ENCODE data around the gene INPP5J.
A peak's percentile ranks its signal among the peaks of the same experiment; 100 is the strongest.
"Not testable (repeated sequence)": the region's sequence is repeated elsewhere in the genome, so short reads cannot be mapped to it uniquely, and the experiment has no call there.

The INPP5J gene

DNA sequence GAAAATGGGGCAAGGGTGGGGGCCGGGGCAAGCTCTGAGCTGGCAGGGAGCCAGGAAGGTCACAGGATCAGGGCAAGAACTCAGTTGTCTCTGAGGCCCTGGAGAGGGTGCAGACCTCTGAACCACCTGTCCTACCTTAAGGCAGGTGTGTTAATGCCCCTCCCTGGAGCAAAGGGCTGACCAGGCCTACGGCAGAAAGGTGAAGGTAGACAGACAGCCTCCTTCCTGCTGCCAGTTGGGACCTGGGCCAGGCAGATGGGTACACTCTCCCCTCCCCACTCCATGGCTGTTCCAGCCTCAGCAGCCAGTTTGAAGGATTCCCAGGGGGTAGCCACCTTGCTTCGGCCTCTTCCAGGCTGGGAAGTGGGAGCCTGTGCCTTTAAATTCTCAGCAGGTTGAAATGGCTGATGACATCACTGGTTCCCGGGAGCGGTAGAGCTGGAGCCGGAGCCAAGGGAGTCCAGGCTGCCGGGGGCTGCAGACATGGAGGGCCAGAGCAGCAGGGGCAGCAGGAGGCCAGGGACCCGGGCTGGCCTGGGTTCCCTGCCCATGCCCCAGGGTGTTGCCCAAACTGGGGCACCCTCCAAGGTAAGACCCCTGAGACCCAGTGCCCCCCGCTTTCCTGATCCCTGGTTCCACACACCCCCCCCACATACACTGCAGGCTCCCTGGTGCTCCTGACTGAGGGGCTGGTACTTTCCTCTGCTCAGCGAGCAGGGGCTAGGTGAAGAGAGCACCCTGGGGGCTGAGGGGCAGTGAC is at the start of gene INPP5J:
Gene INPP5J (plus strand): TSS at position 435 of the 760 bp plus-strand sequence. CDS start 49 bp downstream, at position 484.
- FAIRE-seq (no peak), DNase-seq (ENCODE audit: low spot score) (peak; percentile 16)

- not testable (repeated sequence) for DNase-seq (ENCODE audit: low spot score); FAIRE-seq
Measured at GRCh38 chr22:31073125-31073524, 49.6 kb upstream of the INPP5J start.

DNA sequence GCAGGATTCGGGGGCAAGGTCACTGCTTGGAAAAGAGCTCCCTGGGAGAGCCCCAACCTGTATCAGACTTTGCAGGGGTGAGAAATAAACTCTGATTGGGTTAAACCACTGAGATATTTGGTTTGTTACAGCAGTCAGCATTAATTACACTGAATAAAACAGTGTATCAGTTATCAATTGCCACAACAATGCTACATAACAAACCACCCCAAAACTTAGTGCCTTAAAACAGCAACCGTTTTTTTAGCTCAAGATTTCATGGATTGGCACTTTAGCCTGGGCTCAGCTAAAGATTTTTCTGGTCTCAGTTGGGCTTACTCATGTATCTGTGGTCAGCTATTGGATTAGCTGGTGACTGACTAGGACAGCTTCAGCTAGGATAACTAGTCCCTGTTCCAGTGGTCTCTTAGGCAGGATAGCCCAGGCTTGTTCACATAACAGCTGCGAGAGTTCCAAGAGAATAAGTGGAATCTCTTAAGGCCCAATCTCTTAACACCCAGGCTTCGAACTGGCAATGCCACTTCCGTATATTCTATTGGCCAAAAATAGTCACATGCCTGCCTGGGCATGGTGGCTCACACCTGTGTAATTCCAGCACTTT is 49.1 kb upstream of the INPP5J start:
- DNase-seq (ENCODE audit: low spot score); FAIRE-seq: not testable (repeated sequence)

DNA sequence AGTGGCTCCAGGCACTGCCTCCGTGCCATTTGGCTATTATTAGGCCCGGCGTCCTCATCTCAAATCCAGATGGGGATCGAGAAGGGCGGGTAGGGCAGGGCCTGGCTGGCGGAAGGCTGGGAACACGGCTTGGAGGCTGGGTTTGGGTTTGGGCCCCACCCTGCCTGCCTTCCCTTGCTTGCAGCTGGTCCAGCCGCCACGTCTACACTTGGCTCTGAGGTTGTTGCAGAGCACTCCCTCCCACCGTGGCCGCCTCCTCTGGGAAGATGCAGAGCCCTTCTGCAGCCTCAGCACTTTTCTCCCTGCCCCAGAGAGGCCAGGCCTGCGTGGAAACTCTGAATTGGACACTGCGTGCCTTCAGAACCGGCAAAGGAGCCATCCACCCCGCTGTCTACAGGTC is 46.8 kb upstream of the INPP5J start:
- FAIRE-seq: no peak
- DNase-seq (ENCODE audit: low spot score): no peak

DNA sequence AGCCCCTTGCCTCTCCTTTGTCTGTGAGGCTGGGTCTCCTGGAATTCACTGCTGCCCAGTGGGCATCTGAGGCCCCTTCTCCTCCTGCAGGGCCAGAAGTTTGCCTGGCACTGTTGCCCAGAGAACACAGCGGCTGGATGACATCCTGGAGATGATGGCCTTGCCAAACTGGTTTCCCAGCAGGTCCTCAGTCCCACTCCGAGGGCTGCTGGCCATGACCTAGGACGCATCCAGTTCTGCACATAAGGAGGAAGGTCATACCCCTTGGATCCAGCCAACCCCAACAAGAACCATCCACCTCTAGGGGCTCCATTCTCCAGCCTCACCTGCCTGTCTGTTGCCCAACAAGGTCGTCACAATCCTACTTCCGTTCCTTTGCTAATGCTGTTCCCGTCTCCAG is 45.1 kb upstream of the INPP5J start:
- FAIRE-seq: no peak
- DNase-seq (ENCODE audit: low spot score): no peak

GRCh38 chr22:31078389-31078788 is 44.4 kb upstream of the INPP5J start:
- not testable (repeated sequence) for FAIRE-seq; DNase-seq (ENCODE audit: low spot score)

DNA sequence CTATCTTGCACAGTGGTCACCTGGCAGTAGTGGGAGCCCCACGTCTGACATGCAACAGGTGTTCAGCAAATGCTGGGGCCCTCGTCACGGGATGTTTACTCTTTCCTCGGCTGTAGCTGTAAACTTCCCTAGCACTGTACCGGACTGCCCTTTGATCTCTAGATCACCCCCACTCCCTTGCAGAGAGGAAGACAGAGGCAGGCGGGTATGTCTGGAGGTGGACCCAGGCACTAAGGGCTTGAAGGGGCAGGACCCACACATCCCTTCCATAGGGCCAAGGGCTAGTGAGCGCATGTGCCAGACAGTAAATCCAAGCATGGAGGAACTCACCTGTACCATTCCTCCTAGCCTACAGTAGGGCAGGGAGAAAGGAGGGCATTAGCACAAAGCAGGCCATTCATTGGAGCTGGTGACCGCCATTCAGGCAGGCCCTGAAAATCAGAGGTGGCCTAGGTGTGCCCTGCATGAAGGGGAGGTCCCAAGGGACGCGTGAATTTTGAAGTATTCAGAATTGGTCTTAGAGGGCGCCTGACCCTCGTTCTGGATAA is 43.6 kb upstream of the INPP5J start:
- no peak for DNase-seq (ENCODE audit: low spot score)
- no peak for FAIRE-seq

DNA sequence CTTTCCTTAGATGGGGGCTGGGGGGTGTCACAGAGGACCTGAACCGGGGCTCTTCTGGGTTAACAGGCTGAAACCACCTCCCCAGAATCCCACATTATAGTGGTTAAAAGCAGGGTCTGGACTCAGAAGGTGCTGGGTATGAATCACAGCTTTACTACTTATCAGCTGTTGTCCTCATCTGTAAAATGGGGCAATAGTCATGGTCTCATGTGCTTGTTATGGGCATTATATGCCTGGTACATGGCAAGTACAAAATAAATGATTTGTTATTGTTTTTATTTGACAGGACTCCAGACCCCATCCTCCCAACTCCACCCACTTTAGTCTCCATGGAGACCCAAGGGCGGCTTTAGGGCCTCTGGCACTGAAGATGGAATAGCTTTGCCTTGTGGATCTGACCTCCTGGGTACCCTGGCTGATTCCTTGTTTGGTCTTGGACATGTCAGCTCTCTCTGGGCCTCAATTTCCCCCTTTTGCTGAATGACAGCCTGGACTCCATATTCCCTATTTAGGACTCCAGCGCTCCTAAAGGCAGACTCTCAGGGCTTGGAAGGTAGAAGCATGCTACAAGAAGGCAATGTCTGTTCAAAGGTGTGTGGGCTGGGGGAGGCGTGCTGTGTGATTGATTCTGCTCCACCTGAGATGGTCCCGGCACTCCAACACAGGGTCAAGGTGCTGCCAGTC is 42.5 kb upstream of the INPP5J start:
- no peak for DNase-seq (ENCODE audit: low spot score)
- FAIRE-seq: no peak

DNA sequence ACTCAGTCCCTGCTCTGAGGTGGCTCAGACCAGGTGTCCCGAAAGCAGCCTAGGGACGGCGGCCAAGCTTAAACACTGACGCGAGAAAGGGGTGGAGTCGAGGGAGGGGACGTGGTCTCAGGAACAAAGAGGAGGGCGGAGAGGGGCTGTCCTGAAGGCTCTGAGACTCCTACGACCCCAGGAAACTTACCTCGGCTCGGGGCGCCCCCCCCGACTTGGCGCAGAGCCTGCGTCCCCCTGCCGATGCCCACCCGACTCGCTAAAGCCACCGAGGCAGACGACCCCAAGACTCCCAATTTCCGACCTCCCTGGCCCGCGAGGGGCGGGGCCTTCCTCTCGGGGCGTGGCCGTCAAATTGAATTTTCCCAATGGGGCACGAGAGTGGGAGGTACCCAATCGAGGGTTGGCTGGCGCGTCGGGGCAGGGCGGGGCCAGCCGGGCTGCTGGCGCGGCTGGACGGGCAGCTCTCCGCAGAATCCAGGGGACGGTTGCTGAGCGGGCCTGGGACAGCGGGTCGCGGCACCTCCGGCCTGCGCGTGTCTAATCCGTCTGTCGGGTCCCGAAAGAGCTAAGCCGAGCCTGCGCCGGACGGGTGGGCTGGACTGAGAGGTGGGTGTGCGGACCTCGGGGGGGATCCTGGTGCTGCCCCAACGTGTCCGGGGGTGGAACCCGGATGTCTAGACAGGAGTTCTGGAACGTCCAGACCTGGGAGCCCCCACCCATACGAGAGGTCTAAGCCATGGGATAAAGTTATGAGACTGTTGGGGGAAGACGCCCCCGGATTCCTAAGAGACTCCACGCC is 41.7 kb upstream of the INPP5J start, which contains the start of gene SMTN:
Gene SMTN (plus strand): TSS at position 471 of the 802 bp plus-strand sequence. CDS start 1,941 bp downstream, outside the sequence.
- FAIRE-seq: no peak
- DNase-seq (ENCODE audit: low spot score): peak; percentile 61

- DNase-seq (ENCODE audit: low spot score) (peak; percentile 62), FAIRE-seq (no peak)
Measured at GRCh38 chr22:31081963-31082605, 40.7 kb upstream of the INPP5J start.

- no peak for FAIRE-seq
- DNase-seq (ENCODE audit: low spot score): no peak
Measured at GRCh38 chr22:31082606-31083376, 40.0 kb upstream of the INPP5J start.

GRCh38 chr22:31083377-31083768 is 39.4 kb upstream of the INPP5J start:
- no peak for DNase-seq (ENCODE audit: low spot score)
- no peak for FAIRE-seq

DNA sequence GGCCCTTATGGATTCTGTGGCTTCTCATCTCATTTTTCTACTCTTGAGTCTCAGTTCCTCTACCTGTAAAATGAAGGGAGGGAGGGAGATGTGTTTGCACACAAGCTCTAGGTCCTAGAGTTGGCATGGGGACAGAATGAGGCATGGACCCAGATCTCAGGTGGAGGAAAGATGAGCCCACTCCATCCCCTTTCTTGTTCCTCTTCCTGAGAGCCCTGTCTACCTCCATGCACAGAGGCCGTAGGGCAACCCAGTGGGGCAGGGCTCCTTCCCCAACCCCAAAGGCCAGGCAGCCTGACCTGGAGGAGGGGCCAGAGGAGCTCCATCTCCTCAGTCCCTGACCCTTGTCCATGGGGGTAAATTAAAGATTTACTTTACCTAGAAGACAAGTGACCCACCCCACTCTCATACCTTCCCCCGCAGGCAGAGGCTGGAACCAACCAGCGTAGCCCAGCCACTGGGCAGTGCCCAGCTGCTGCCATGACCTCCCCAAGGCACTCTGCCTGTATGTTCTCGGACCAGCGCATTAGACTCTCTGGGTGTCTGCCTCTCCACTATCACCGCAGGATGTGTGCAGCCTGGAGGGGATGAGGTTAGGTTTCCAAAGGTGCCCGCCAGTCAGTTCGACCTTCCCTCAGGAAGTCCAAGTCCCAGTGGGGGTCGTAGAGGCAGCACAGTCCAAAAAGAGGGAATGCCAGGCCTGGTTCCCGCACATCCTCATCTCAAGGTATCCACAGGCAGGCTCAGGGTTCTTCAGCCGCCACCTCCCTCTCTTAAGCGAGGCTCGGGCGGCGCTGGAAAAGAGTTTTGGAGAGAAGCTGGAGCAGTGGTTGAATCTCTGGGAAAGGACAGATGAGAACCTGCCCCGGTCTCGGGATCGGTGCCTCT is 38.6 kb upstream of the INPP5J start:
- FAIRE-seq: no peak
- DNase-seq (ENCODE audit: low spot score): no peak

DNA sequence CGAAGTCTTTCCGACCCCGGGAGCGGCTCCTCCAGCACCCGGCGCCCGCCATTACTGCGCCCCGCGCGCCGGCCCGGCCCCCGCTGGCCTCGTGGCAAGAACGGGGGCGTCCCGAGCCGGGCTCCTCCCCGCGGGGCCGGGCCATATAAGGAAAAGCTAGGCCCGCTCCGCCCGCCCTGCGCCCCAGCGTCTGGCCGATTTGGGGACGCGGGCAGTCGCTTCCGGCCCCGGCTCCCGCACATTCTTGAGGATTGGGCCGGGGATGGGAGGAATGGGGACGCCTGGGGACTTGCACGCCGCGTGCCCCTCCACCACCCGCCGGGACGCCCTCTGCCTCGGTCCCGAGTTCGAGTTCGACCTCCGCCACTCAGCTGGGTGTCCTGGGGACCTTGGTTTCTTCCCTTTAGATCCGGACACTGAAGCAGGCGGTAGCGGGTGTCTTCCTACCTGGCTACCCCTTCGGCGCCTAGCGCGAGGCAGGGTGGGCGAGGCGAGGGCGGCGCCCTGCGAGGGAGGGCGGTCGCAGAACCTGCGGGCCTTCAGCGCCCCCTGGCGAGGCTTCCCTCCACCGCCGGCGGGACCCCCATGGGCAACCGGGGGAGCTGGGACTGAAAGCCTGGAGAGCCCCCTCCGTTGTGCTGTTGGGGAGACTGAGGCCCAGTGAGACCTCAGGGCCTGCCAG is 37.8 kb upstream of the INPP5J start:
- DNase-seq (ENCODE audit: low spot score): no peak

DNA sequence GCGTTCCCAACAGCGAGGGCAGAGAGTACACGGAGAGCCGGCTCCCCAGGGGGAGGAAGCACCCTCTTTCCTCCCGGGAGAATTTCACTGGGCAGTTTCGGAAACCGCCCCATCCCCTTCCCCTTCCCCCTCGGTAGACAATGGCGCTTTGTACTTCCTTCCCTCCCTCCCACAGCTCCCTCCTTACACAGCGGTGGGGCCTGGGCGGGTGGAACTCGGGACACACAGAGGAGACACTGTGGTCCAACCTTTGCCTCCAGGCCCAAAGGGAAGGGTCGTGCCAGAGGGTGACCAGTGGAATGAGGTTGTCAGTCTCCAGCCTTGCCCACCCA is 37.3 kb upstream of the INPP5J start:
- DNase-seq (ENCODE audit: low spot score): no peak

More for the DNA sequence above, 37.8 kb upstream of the INPP5J start:
- FAIRE-seq: no peak

GRCh38 chr22:31085928-31086327 is 36.8 kb upstream of the INPP5J start:
- no peak for DNase-seq (ENCODE audit: low spot score)
- FAIRE-seq: no peak

More for the DNA sequence above, 37.3 kb upstream of the INPP5J start:
- no peak for FAIRE-seq

DNA sequence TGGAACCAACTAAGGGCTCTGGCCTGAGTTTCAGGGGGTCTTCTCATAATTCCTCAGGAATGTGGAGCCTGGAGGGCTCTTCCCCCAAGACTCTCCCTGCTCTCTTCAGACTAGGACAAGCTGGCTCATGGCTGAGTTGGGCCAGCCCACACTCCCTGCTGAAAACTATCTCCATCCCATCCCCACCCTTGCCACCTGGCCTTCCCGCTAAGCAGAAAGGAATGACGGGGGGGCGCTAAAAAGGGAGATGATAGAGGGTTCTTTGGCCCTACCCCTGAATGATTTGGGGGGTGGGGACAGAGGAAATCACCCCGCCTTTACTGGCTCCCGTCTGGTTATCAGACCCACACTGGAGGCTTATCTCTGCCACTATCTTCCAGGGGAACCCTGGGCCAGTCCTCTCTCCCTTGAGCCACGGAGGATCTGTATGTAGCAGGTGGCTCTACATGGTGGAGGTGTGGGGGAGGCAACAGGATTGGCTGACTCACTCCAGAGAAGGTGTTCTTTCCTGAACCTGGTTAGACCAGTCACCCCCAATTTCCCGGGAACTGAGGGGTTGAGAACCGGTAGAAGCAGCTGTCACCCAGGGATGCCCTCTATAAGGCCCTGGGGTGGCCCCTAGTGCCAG is 35.9 kb upstream of the INPP5J start:
- FAIRE-seq: no peak
- DNase-seq (ENCODE audit: low spot score): no peak

- FAIRE-seq: no peak
- no peak for DNase-seq (ENCODE audit: low spot score)
Measured at GRCh38 chr22:31087744-31088215, 35.0 kb upstream of the INPP5J start.
